DMS153 treated with DMSO at 0.1 percent for 48 hours (cell line): ENCODE measurements around the gene ZNRF3.
"Not testable (repeated sequence)": the region's sequence is repeated elsewhere in the genome, so short reads cannot be mapped to it uniquely, and the experiment has no call there.

ENCODE experiments used
- DNase-seq: peaks from one replicate; lab custom pipeline; 2025; ENCODE audit not compliant: unreplicated experiment; lab: John Stamatoyannopoulos, UW

Gene ZNRF3

GRCh38 chr22:29081517-29082236, 198.3 kb downstream of the ZNRF3 start:
- DNase-seq = no peak

GRCh38 chr22:29082826-29083545, 199.6 kb downstream of the ZNRF3 start:
- DNase-seq = no peak

GRCh38 chr22:29083576-29083932, 200.2 kb downstream of the ZNRF3 start:
- not testable (repeated sequence) for DNase-seq

GRCh38 chr22:29083933-29084591, 200.7 kb downstream of the ZNRF3 start:
- no peak for DNase-seq

- no peak for DNase-seq
Measured at GRCh38 chr22:29087012-29087411, 203.6 kb downstream of the ZNRF3 start.

GRCh38 chr22:29088809-29089208, 205.4 kb downstream of the ZNRF3 start:
- no peak for DNase-seq

- DNase-seq = no peak
Measured at GRCh38 chr22:29089507-29089906, 206.1 kb downstream of the ZNRF3 start.

- peak; percentile 44 for DNase-seq
Measured at GRCh38 chr22:29090039-29090438, 206.7 kb downstream of the ZNRF3 start.

- no peak for DNase-seq
Measured at GRCh38 chr22:29092243-29092642, 208.9 kb downstream of the ZNRF3 start.

GRCh38 chr22:29093030-29093429, 209.7 kb downstream of the ZNRF3 start:
- no peak for DNase-seq

GRCh38 chr22:29093501-29094300, 210.3 kb downstream of the ZNRF3 start:
- DNase-seq = no peak

GRCh38 chr22:29095459-29095858, 212.1 kb downstream of the ZNRF3 start:
- no peak for DNase-seq

GRCh38 chr22:29096736-29097669, 213.6 kb downstream of the ZNRF3 start:
- DNase-seq = no peak

- DNase-seq = no peak
Measured at GRCh38 chr22:29098296-29098695, 214.9 kb downstream of the ZNRF3 start.

GRCh38 chr22:29102300-29102699, 218.9 kb downstream of the ZNRF3 start:
- no peak for DNase-seq

GRCh38 chr22:29103121-29103520, 219.7 kb downstream of the ZNRF3 start:
- no peak for DNase-seq

GRCh38 chr22:29105468-29105867, 222.1 kb downstream of the ZNRF3 start:
- no peak for DNase-seq

- DNase-seq = no peak
Measured at GRCh38 chr22:29106839-29107238, 223.5 kb downstream of the ZNRF3 start.
